ENCODE results near the gene CAV3.

CAV3 gene

DNA sequence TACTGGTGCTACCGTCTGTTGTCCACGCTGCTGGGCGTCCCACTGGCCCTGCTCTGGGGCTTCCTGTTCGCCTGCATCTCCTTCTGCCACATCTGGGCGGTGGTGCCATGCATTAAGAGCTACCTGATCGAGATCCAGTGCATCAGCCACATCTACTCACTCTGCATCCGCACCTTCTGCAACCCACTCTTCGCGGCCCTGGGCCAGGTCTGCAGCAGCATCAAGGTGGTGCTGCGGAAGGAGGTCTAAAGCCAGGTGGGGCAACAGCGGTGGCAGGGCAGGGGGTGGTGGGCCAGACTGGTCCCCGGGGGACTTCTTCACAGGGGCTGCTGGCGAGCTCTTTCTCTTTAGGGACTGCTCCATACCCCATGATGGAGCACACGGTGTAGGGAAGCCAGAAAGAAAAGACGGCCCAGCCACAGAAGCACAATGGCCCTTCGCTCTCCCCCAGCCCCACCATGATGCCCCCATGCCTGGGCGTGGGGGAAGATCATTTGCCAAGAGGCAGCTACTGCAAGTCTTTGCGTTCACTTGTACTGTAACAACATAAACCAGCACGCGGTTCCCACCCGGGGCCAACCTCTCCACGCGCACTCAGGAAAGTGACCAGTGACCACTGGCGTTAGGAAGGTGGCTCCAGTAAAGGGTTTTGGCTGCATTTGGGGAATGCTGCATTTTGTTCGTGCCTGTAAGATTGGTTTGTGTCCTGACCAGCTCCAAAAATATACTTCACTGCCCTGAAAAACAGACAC is 12.2 kb downstream of the CAV3 start:
- H3K27me3 Mint-ChIP-seq, result peaks cover 4% of the 10 kb centered on the region
- no peaks in the 10 kb centered on the region for H3K4me1 Mint-ChIP-seq
- H3K4me3 Mint-ChIP-seq, result no peak overlapping the region
- H3K36me3 Mint-ChIP-seq, result no peaks in the 10 kb centered on the region
- H3K27ac Mint-ChIP-seq, result no peak overlapping the region
- H3K9me3 Mint-ChIP-seq, result no peaks in the 10 kb centered on the region

DNA sequence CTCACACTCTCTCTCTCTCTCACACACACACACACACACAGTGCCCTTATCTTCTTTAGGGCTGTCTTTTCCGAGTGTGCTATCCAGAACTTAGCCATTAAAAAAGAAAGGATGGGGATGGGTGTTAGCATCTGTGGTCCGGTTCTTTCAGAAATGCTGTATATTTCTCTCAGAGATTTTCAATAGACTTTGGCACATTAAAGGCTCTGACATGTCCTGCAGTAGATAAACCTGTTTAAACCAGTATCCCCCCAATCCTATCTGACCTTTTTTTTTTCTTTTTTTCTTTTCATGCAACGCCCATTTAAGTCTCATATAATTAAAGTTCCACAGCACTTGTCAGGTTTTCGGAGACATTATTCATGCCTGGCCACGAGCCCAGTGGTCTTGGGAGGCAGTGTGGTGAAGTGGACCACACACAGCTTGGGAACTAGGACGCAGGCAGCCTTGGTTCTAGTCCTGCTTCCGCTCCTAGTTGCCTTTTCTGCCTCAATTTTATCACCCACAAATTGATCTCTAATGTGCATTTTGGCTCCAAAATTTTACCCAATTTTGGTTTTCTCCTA is 13.3 kb downstream of the CAV3 start:
- H3K36me3 Mint-ChIP-seq, result no peaks in the 10 kb centered on the region
- no peaks in the 10 kb centered on the region for H3K9me3 Mint-ChIP-seq
- H3K4me3 Mint-ChIP-seq, result no peak overlapping the region
- no peaks in the 10 kb centered on the region for H3K4me1 Mint-ChIP-seq
- H3K27me3 Mint-ChIP-seq, result peaks cover 2% of the 10 kb centered on the region
- no peak overlapping the region for H3K27ac Mint-ChIP-seq

GRCh38 chr3:8749316-8749715 is 15.7 kb downstream of the CAV3 start:
- Mint-ChIP-seq H3K4me3 (no peak overlapping the region), H3K36me3 (no peaks in the 10 kb centered on the region), H3K9me3 (no peaks in the 10 kb centered on the region), H3K27me3 (no peaks in the 10 kb centered on the region), H3K4me1 (no peaks in the 10 kb centered on the region), H3K27ac (no peak overlapping the region)

GRCh38 chr3:8752832-8753231 is 19.2 kb downstream of the CAV3 start:
- Mint-ChIP-seq H3K36me3 (no peaks in the 10 kb centered on the region), H3K27me3 (no peaks in the 10 kb centered on the region), H3K4me1 (no peaks in the 10 kb centered on the region), H3K9me3 (no peaks in the 10 kb centered on the region), H3K4me3 (no peak overlapping the region), H3K27ac (no peak overlapping the region)

DNA sequence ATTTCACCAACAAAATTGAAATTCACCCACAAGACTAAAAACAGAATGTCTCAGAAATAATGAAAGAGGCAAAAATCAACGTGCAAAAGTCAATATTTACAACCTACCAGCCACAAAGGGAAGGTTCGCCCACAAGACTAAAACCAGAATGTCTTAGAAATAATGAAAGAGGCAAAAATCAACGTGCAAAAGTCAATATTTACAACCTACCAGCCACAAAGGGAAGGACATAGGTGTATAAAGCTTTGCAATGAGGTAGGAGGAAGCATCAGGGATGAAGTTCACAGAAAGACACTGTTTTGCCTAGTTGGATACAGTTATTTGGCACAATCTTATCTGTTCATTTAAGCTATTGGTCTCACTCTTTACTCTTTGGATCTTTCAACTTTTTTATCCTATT is 21.5 kb downstream of the CAV3 start:
- H3K36me3 Mint-ChIP-seq, result no peaks in the 10 kb centered on the region
- no peaks in the 10 kb centered on the region for H3K4me1 Mint-ChIP-seq
- no peaks in the 10 kb centered on the region for H3K27me3 Mint-ChIP-seq
- no peaks in the 10 kb centered on the region for H3K9me3 Mint-ChIP-seq
- H3K27ac Mint-ChIP-seq, result no peak overlapping the region
- H3K4me3 Mint-ChIP-seq, result no peak overlapping the region

GRCh38 chr3:8755564-8756237 is 22.1 kb downstream of the CAV3 start:
- Mint-ChIP-seq H3K36me3 (no peaks in the 10 kb centered on the region), H3K4me1 (no peaks in the 10 kb centered on the region), H3K27ac (no peak overlapping the region), H3K9me3 (no peaks in the 10 kb centered on the region), H3K4me3 (no peak overlapping the region), H3K27me3 (no peaks in the 10 kb centered on the region)

GRCh38 chr3:8756671-8757070 is 23.1 kb downstream of the CAV3 start:
- H3K27me3 Mint-ChIP-seq, result no peaks in the 10 kb centered on the region
- H3K4me1 Mint-ChIP-seq, result no peaks in the 10 kb centered on the region
- H3K9me3 Mint-ChIP-seq, result no peaks in the 10 kb centered on the region
- H3K4me3 Mint-ChIP-seq, result no peak overlapping the region
- no peak overlapping the region for H3K27ac Mint-ChIP-seq
- no peaks in the 10 kb centered on the region for H3K36me3 Mint-ChIP-seq

GRCh38 chr3:8757551-8758518 is 24.2 kb downstream of the CAV3 start:
- H3K4me1 Mint-ChIP-seq, result no peaks in the 10 kb centered on the region
- no peaks in the 10 kb centered on the region for H3K27me3 Mint-ChIP-seq
- H3K27ac Mint-ChIP-seq, result no peak overlapping the region
- H3K4me3 Mint-ChIP-seq, result no peak overlapping the region
- H3K9me3 Mint-ChIP-seq, result no peaks in the 10 kb centered on the region
- no peaks in the 10 kb centered on the region for H3K36me3 Mint-ChIP-seq

- no peaks in the 10 kb centered on the region for H3K4me1 Mint-ChIP-seq
- no peaks in the 10 kb centered on the region for H3K27me3 Mint-ChIP-seq
- H3K36me3 Mint-ChIP-seq, result no peaks in the 10 kb centered on the region
- H3K4me3 Mint-ChIP-seq, result no peak overlapping the region
- H3K9me3 Mint-ChIP-seq, result no peaks in the 10 kb centered on the region
- H3K27ac Mint-ChIP-seq, result no peak overlapping the region
Measured at GRCh38 chr3:8759038-8759707, 25.6 kb downstream of the CAV3 start.

DNA sequence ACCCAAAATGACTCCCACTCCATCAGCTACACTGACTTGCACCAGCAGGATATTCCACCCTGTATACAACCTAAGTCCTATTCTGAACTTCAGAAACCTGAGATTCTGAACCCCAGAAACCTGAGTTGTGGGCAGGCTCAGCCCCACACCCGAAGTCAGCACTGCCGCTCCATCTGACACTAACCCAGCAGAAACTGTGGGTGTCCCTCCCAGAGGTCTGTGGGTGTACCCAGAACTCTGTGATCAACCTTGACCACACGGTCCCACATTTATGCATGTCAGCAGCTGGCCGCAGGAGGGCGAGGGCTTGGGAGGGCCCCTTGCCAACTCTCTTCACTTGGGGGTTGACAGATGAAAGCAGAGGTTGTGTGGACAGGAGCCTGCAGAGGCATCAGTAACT is 26.5 kb downstream of the CAV3 start:
- Mint-ChIP-seq H3K27me3 (peaks cover 1% of the 10 kb centered on the region), H3K9me3 (no peaks in the 10 kb centered on the region), H3K4me1 (no peaks in the 10 kb centered on the region), H3K27ac (no peak overlapping the region), H3K36me3 (no peaks in the 10 kb centered on the region), H3K4me3 (no peak overlapping the region)

- no peak overlapping the region for H3K4me3 Mint-ChIP-seq
- H3K36me3 Mint-ChIP-seq, result no peaks in the 10 kb centered on the region
- H3K27ac Mint-ChIP-seq, result no peak overlapping the region
- no peaks in the 10 kb centered on the region for H3K9me3 Mint-ChIP-seq
- peaks cover 2% of the 10 kb centered on the region for H3K27me3 Mint-ChIP-seq
- no peaks in the 10 kb centered on the region for H3K4me1 Mint-ChIP-seq
Measured at GRCh38 chr3:8760506-8760905, 26.9 kb downstream of the CAV3 start.

- Mint-ChIP-seq H3K27ac (no peak overlapping the region), H3K9me3 (no peaks in the 10 kb centered on the region), H3K27me3 (peaks cover 3% of the 10 kb centered on the region), H3K4me3 (no peak overlapping the region), H3K4me1 (no peaks in the 10 kb centered on the region), H3K36me3 (no peaks in the 10 kb centered on the region)
Measured at GRCh38 chr3:8761866-8762265, 28.3 kb downstream of the CAV3 start.

GRCh38 chr3:8762607-8763377 is 29.2 kb downstream of the CAV3 start:
- peaks cover 3% of the 10 kb centered on the region for H3K27me3 Mint-ChIP-seq
- no peak overlapping the region for H3K27ac Mint-ChIP-seq
- H3K4me3 Mint-ChIP-seq, result no peak overlapping the region
- no peaks in the 10 kb centered on the region for H3K4me1 Mint-ChIP-seq
- H3K36me3 Mint-ChIP-seq, result no peaks in the 10 kb centered on the region
- H3K9me3 Mint-ChIP-seq, result no peaks in the 10 kb centered on the region

GRCh38 chr3:8764528-8764927 is 30.9 kb downstream of the CAV3 start:
- Mint-ChIP-seq H3K4me3 (no peak overlapping the region), H3K27me3 (peaks cover 12% of the 10 kb centered on the region), H3K27ac (no peak overlapping the region)

More at GRCh38 chr3:8764528-8764927, 30.9 kb downstream of the CAV3 start:
- H3K9me3 Mint-ChIP-seq, result no peaks in the 10 kb centered on the region
- peaks cover 10% of the 10 kb centered on the region for H3K4me1 Mint-ChIP-seq
- H3K36me3 Mint-ChIP-seq, result no peaks in the 10 kb centered on the region
